Measurements from ENCODE around the gene ACTRT2. TPM values are rescaled to one million over a fixed set of nuclear protein-coding genes. Genes with fewer than 3 reads are reported as not detected.

The ACTRT2 gene
- total RNA-seq, 1 donor from 2014 or later: not detected

DNA sequence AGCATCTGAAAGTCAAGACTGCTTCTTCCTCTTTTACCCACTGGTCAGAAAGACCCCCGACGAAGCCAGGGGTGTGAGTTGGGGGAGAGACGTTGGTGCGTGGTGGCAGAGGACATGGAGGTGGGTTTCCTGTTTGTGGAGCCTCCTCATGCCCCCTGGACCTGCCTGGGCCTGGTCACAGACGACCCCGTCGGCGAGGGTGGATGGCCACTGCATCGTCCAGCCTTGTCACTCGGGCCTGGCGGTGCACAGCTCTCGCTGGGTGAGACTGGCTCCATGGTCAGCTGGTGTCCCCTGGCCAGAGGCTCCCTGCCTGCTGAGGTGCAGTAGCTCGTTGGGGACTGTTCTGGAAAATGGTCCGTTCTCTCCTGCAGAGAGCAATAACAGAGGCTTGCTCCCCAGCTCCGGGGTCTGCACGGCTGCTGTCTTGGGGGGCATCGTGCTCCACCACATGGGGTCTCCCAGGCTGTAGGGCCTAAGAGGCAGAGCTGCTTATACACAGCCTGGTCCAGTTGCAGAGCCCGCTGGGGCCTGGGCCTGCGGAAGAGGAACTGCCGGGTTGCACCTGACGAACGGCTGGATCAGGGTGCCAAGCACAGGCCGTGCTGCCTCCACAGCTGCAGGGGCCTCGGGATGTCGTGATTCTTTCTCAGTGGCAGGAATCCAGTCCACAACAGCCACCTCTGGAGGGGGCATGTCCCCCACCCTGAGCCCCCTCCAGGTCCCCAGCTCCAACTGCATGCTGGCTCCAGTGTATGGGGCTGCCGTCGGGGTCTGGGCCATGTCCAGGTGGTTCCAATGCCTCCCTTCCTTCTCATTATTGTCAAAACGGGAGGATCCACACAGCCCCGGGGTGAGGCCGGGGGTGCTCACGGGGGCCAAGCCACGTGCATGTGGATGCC is 18.0 kb upstream of the ACTRT2 start:
- Mint-ChIP-seq H3K36me3 (ENCODE audit: low read depth) (no peaks in the 10 kb centered on the region), H3K9me3 (peaks cover 12% of the 10 kb centered on the region), H3K4me3 (no peak overlapping the region), H3K27me3 (no peaks in the 10 kb centered on the region), H3K4me1 (no peaks in the 10 kb centered on the region), H3K27ac (no peak overlapping the region)
- intact Hi-C loops (cut with micrococcal nuclease): no loop called here
- DNase-seq: no peak

DNA sequence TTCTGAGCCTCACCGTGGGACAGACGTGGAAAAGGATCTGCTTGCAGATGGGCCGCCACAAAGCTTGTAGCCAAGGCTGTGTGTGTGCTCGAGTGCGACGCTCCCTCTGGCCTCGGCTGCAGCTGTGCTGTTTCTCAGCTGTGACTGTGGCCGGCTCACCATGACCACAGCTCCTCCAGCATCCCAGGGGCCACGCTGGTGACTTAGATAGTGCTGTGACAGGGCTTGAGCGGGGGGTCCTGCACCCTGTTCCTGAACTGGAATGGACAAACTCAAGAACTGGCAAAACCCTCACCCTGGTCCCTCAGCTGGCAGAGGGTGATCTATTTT is 17.4 kb upstream of the ACTRT2 start:
- Mint-ChIP-seq H3K27ac (no peak overlapping the region), H3K9me3 (peaks cover 14% of the 10 kb centered on the region), H3K27me3 (no peaks in the 10 kb centered on the region), H3K4me1 (no peaks in the 10 kb centered on the region), H3K36me3 (ENCODE audit: low read depth) (no peaks in the 10 kb centered on the region), H3K4me3 (no peak overlapping the region)
- DNase-seq: no peak
- intact Hi-C loops (cut with micrococcal nuclease): no loop called here

DNA sequence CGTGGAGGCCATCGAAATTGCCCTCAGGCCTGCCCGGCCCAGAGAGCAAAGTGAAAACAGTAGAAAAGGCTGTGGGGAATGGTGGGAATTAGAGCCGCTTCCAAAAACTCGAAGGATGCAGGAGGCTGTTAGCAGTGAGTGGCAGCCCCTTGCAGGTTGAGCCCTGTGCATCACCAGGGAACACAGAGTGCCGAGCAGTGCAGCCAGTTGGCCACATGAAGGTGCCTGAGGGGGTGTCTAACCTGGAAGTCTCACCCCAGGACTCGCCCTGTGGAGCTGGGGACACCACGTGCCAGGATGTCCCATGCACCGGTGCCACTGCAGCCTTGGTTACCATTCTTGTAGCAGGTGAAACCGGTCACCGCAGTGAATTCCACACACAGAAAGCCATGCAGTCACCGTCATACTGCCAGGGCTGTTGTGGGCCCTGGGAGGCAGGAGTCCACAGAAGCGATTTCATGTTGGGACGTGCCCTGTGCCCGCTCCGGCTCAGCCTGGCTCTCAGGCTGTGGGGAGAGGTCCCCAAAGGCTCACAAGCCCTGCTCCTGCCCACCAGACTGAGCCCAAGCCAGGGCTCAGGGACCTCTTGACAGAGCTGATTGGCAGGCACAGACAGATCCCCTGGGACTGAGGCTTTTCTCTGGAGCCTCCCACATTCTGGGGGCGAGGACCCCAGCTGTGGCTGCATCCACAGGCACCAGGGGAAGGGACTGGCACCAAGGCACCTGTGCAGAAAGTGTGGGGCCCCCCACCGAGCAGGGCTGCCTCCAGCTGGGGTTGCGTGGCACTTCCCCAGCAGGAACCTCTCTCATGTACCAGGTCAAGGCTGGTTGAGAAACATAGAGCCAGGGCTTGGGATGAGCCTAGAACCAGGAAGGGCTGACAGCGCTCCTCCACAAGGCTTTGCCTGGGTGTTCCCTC is 16.7 kb upstream of the ACTRT2 start:
- Mint-ChIP-seq H3K9me3 (peaks cover 14% of the 10 kb centered on the region), H3K4me1 (no peaks in the 10 kb centered on the region)

DNA sequence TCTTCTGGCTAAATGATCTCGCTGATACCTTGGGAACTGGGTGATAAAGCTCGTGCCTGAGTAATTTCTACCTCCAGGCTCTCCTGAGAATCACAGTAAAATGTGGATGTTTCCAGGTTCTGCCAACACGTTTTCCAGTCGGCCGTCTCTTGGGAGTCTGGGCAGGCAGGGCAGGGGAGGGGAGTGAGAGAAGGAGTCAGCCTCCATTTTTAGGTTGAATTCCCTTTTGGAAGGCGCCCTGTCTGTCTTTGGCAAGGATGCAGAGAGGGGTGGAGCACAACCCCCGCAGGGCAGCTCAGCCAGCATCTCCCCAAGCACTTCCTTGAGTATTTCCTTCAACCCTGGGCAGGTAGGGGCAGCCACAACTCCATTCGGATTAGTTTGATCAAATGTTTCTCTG is 15.5 kb upstream of the ACTRT2 start:
- no peaks in the 10 kb centered on the region for H3K36me3 Mint-ChIP-seq (ENCODE audit: low read depth)

More for the DNA sequence above, 16.7 kb upstream of the ACTRT2 start:
- Mint-ChIP-seq H3K36me3 (ENCODE audit: low read depth) (no peaks in the 10 kb centered on the region), H3K27me3 (no peaks in the 10 kb centered on the region), H3K27ac (no peak overlapping the region), H3K4me3 (no peak overlapping the region)
- DNase-seq: no peak
- intact Hi-C loops (cut with micrococcal nuclease): no loop called here

DNA sequence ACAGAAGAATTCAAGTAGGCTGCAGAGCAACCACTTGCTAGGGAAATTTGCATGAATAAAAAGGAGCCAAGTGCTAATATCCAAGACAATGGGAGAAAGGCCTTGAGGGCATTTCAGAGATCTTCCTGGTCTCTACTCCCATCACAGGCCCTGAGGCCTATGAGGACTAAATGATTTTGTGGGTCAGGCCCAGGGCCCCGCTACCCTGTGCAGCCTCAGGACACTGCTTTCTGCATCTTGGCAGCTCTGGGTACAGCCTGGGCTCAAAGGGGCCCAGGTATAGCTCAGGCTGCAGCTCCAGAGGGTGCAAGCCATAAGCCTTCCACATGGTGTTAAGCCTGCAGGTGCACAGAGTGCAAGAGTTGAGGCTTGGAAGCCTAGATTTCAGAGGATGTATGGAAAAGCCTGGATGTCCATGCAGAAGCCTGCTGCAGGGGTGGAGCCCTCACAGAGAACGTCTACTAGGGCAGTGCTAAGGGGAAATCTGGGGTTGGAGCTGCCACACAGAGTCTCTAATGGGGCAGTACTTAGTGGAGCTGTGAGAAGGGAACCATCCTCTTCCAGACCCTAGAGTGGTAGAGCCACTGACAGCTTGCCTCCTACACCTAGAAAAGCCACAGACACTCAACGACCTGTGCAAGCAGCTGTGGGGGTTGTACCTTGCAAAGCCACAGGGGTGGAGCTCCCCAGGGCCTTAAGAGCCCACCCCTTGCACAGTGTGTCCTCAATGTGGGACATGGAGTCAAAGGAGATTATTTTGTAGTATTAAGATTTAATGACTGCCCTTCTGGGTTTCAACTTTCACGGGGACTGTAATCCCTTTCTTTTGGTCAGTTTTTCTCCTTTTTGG is 13.7 kb upstream of the ACTRT2 start:
- intact Hi-C loops (cut with micrococcal nuclease): no loop called here
- DNase-seq: no peak
- H3K27me3 Mint-ChIP-seq: no peaks in the 10 kb centered on the region
- H3K4me3 Mint-ChIP-seq: no peak overlapping the region
- H3K4me1 Mint-ChIP-seq: no peaks in the 10 kb centered on the region
- no peaks in the 10 kb centered on the region for H3K36me3 Mint-ChIP-seq (ENCODE audit: low read depth)
- no peak overlapping the region for H3K27ac Mint-ChIP-seq
- H3K9me3 Mint-ChIP-seq: peaks cover 14% of the 10 kb centered on the region

More for the DNA sequence above, 15.5 kb upstream of the ACTRT2 start:
- Mint-ChIP-seq H3K9me3 (peaks cover 14% of the 10 kb centered on the region), H3K4me3 (no peak overlapping the region), H3K4me1 (no peaks in the 10 kb centered on the region), H3K27me3 (no peaks in the 10 kb centered on the region), H3K27ac (no peak overlapping the region)
- intact Hi-C loops (cut with micrococcal nuclease): no loop called here
- DNase-seq: no peak

DNA sequence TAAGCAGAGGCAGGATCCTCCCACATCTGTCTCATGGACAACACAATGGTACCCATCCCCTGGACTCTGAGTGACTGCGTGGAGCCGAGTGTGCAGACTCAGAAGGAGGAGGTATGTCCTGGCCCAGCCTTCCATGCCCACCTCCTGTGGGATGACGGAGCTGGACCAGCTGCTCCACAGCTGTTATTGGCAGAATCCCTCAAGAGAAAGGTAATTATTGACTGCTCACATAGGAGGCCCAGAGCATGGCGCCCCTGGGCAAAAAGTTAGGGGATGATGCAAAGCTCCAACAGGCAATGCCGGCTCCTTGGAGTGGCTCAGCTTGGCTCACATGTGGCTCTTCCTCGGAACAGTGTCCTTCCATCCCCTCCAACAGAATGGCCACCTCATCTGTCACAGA is 12.2 kb upstream of the ACTRT2 start:
- no peak overlapping the region for H3K4me3 Mint-ChIP-seq
- H3K27me3 Mint-ChIP-seq: no peaks in the 10 kb centered on the region
- intact Hi-C loops (cut with micrococcal nuclease): no loop called here
- no peaks in the 10 kb centered on the region for H3K36me3 Mint-ChIP-seq (ENCODE audit: low read depth)
- H3K27ac Mint-ChIP-seq: no peak overlapping the region
- no peak for DNase-seq
- peaks cover 14% of the 10 kb centered on the region for H3K9me3 Mint-ChIP-seq
- no peaks in the 10 kb centered on the region for H3K4me1 Mint-ChIP-seq

DNA sequence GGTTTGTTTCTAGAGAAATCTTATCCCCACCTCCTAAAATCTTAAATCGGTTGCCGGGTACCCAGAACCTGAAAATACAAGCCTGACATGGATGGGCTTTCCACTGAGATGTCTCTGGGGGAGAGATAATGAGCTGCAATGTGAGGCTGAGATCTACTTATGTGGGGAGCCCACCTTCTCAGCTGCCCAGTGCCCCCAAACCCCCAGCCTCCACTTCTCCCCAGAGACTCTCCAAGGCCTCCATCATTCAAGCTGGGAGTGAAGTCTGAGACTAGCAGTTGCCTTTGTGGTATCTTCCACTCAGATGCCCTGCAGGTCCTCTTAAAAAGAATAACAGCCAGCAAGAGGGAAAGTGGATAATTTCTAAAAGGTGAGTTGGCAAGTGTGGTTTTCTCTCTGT is 11.7 kb upstream of the ACTRT2 start:
- H3K36me3 Mint-ChIP-seq (ENCODE audit: low read depth): no peaks in the 10 kb centered on the region
- H3K4me1 Mint-ChIP-seq: no peaks in the 10 kb centered on the region
- DNase-seq: no peak
- peaks cover 14% of the 10 kb centered on the region for H3K9me3 Mint-ChIP-seq
- no peak overlapping the region for H3K4me3 Mint-ChIP-seq
- H3K27me3 Mint-ChIP-seq: no peaks in the 10 kb centered on the region
- no peak overlapping the region for H3K27ac Mint-ChIP-seq
- intact Hi-C loops (cut with micrococcal nuclease): no loop called here

DNA sequence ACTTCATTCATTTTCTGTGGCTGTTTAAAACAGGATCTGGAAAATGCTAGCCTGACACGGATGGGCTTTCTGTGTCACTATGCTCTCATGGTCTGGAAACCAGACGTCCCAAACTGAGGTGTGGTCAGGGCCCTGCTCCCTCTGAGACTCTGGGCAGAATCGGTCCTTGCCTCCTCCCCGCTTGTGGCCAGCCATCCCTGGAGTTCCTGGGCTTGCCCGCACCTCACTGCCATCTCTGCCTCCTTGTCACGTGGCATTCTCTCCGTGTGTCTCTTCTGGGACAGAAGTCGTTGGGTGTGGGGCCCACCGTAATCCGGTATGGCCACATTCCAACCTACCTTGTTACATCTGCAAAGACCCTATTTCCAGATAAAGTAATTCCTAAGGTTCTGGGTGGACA is 10.1 kb upstream of the ACTRT2 start:
- H3K9me3 Mint-ChIP-seq: peaks cover 14% of the 10 kb centered on the region
- H3K36me3 Mint-ChIP-seq (ENCODE audit: low read depth): no peaks in the 10 kb centered on the region
- no peaks in the 10 kb centered on the region for H3K4me1 Mint-ChIP-seq
- H3K4me3 Mint-ChIP-seq: no peak overlapping the region
- H3K27ac Mint-ChIP-seq: no peak overlapping the region
- no peaks in the 10 kb centered on the region for H3K27me3 Mint-ChIP-seq
- no peak for DNase-seq
- intact Hi-C loops (cut with micrococcal nuclease): loop anchor here (10.0 kb wide), 1 partner anchor 414 kb away; no protein-coding TSS in a partner anchor

DNA sequence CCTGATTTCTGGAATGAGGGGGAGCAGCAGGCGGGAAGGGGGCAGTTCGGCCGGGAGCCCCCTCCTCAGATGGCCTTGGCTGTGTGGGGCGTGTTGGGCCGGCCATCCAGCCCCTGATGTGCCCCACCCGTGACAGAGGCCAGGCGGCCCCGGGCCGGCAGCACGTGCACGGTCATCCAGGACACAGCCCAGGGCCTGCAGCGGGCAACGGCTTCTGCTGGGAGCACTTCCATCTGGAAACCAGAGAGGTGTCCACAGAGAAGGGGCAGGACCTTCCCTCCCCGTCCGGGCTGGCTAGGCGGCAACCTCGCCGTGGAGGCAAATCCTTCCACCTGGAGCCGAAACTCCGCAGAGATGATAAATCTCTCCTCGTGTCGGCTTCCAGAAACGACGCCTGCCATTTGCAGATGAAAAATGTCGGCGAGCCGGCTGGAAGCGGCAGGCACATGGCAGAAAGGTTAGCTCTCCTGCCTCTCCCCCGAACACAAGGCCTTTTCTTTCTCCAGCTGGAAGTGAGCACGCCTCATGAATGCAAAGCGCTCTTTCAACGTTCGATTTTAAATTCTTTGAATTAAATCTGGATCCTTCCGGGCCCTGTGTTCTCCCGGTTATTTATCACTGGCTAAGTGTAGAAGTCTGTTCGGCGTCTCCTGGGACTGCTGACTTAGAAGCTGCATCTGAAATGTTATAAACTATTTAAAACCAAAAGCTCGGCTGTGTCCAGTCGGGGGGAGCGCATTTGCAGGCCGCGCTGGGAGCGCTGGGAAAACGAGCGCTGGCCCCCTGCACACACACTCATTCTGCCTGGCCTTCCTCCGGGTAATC is 9.4 kb upstream of the ACTRT2 start:
- Mint-ChIP-seq H3K27ac (no peak overlapping the region), H3K36me3 (ENCODE audit: low read depth) (no peaks in the 10 kb centered on the region), H3K4me3 (no peak overlapping the region), H3K27me3 (no peaks in the 10 kb centered on the region), H3K9me3 (peaks cover 10% of the 10 kb centered on the region), H3K4me1 (no peaks in the 10 kb centered on the region)
- DNase-seq: no peak
- intact Hi-C loops (cut with micrococcal nuclease): loop anchor here (10.0 kb wide), 1 partner anchor 413 kb away; no protein-coding TSS in a partner anchor

DNA sequence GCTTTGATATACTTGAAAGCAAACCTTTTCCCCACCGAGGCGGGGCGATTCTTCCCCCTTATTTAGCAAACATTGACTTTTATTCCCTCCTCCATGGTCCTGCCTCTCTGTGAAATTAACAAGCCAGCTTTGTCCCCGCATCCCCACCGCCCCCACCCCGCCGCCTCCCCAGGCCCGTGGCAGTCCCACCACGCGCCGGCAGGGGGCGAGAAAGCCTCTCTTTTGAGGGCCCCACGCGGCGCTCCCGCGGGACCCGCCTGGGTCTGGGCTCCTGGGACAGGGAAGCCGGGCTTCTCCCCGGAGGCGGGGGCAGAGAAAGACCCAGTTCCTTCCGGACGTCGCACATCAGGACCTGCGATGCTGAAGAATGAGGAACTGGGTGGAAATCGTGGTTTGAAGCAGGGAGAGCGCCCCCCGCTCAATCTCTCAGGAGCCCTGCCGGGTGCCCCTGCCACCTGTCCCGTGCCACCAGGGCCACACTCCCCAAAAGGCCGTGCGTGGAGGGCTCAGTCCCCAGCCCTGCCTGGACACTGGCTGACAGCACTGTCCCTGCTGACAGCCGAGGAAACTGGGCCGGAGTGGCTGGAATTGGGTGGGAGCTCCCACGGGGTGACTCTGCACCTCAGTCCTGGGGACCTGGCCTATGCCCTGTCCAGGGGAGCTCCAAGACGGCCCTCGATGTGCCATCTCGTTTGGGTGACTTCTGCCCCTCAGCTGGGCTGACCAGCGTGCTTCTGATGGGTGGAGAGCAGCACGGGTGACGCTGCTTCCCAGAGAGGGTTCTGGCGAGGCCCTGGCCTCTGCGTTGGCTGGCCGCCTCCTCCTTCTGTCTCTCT is 8.6 kb upstream of the ACTRT2 start:
- Mint-ChIP-seq H3K4me3 (no peak overlapping the region), H3K27ac (no peak overlapping the region), H3K9me3 (peaks cover 8% of the 10 kb centered on the region), H3K36me3 (ENCODE audit: low read depth) (no peaks in the 10 kb centered on the region), H3K4me1 (no peaks in the 10 kb centered on the region), H3K27me3 (no peaks in the 10 kb centered on the region)
- intact Hi-C loops (cut with micrococcal nuclease): loop anchor here (10.0 kb wide), 1 partner anchor 412 kb away; no protein-coding TSS in a partner anchor
- peak; percentile 83 for DNase-seq

DNA sequence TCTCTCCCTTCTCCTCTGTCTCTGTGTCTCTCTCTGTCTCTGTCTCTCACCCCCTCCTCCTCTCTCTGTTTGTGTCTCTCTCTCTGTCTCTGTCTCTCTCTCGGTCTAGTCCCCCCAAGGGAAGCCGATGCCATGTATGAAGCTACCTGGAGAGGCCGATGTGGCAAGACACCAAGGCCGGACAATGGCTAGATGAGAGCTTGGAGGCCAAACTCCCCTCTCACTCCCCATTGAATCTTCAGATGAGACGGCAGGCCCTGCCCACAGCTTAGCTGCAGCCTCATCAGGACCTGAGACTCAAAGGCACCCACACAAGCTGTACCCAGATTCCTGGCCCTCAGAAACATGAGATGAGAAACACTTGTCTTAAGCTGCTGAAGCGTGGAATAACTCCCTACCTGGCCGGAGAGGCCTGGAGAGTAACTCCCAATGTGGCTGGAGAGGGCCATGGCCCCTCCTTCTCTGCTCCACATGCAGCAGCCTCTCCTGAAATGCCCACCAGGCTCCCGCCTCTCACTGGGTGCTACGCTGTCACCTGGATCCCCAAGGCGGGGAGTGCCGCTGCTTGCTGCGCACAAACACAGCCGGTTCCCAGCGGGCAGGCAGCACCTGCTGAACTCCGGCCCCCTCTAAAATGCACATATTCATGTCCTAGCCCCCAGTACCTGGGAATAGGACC is 7.8 kb upstream of the ACTRT2 start:
- Mint-ChIP-seq H3K27ac (no peak overlapping the region), H3K4me1 (no peaks in the 10 kb centered on the region), H3K27me3 (no peaks in the 10 kb centered on the region), H3K36me3 (ENCODE audit: low read depth) (no peaks in the 10 kb centered on the region), H3K4me3 (no peak overlapping the region), H3K9me3 (no peaks in the 10 kb centered on the region)
- DNase-seq: no peak
- intact Hi-C loops (cut with micrococcal nuclease): loop anchor here (10.0 kb wide), 1 partner anchor 411 kb away; no protein-coding TSS in a partner anchor

DNA sequence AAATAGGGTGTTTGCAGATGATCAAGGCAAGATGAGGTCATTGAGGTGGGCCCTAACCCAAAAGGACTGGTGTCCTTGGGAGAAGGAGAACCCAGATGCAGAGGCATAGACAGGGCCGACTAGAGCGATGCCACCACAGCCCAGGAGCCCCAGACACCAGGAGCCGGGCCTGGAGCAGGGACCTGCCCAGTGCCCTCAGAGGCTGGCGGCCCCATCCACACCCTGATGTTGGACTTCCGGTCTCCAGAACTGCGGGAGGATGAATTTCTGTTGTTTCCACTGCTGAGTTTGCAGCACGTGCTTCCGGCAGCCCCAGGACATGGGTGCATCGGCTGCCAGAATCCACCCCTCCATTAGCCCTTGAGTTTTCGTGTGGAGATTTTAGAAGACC is 7.2 kb upstream of the ACTRT2 start:
- Mint-ChIP-seq H3K36me3 (ENCODE audit: low read depth) (no peaks in the 10 kb centered on the region), H3K27me3 (no peaks in the 10 kb centered on the region), H3K27ac (no peak overlapping the region), H3K4me1 (no peaks in the 10 kb centered on the region), H3K9me3 (no peaks in the 10 kb centered on the region), H3K4me3 (no peak overlapping the region)
- DNase-seq: no peak
- intact Hi-C loops (cut with micrococcal nuclease): loop anchor here (10.0 kb wide), 1 partner anchor 411 kb away; no protein-coding TSS in a partner anchor

Measured in activated CD4-positive, alpha-beta T cell treated with anti-CD3 and anti-CD28 coated beads, Interleukin-2, amount 10 ng/mL, durations not matched to agents 24 days and 14 days (primary cell).